WTC11 (cell line): ENCODE results near the gene KIAA1586. TPM values are rescaled to one million over a fixed set of nuclear protein-coding genes. Genes with fewer than 3 reads are reported as not detected.
"Not testable (repeated sequence)": the region's sequence is repeated elsewhere in the genome, so short reads cannot be mapped to it uniquely, and the experiment has no call there.

Experiments
- ATAC-seq: fragments of 200-7000 bp; cut with Tn5 transposase; 2 replicates; pipeline ENCODE4 v1.10.0; 2021; ENCODE audit warnings: mild to moderate bottlenecking, moderate library complexity
- CTCF ChIA-PET: fragments of 300-600 bp; sonication (Branson Sonifier 250); formaldehyde crosslinking; loops from one replicate; lab custom pipeline; 2021; ENCODE audit warnings: antibody characterized with exemption; lab: Charles Lee
- POLR2A ChIA-PET: fragments of 350-600 bp; sonication (Branson Sonifier 250); formaldehyde crosslinking; loops from one replicate; lab custom pipeline; 2021; ENCODE audit warnings: antibody characterized with exemption; lab: Charles Lee
- DNase-seq: peaks from one replicate; pipeline ENCODE4 v3.0.0; 2021; ENCODE audit warnings: low spot score
- H3K27ac Mint-ChIP-seq: 2 replicates; pipeline ENCODE4 v1.8.0; 2021; ENCODE audit warnings: mixed read lengths
- H3K27me3 Mint-ChIP-seq: 2 replicates; pipeline ENCODE4 v1.8.0; 2021; ENCODE audit warnings: low read depth, mild to moderate bottlenecking, moderate library complexity, mixed read lengths
- H3K36me3 Mint-ChIP-seq: 2 replicates; pipeline ENCODE4 v1.8.0; 2021; ENCODE audit warnings: mixed read lengths
- H3K4me1 Mint-ChIP-seq: 2 replicates; pipeline ENCODE4 v1.8.0; 2022; ENCODE audit warnings: mixed read lengths
- H3K4me3 Mint-ChIP-seq: 2 replicates; pipeline ENCODE4 v1.8.0; 2021; ENCODE audit warnings: mild to moderate bottlenecking, moderate library complexity, mixed read lengths
- H3K9me3 Mint-ChIP-seq: 2 replicates; pipeline ENCODE4 v1.8.0; 2021; ENCODE audit warnings: mixed read lengths
- CREB1 ChIP-seq: sonication (generic); formaldehyde crosslinking; IDR thresholded peaks from 2 replicates; pipeline ENCODE4 v1.8.0; 2023; ENCODE audit warnings: mild to moderate bottlenecking, missing genetic modification reagents
- E2F5 ChIP-seq: sonication (generic); formaldehyde crosslinking; IDR thresholded peaks from 2 replicates; pipeline ENCODE4 v1.8.1; 2022; ENCODE audit warnings: mild to moderate bottlenecking, moderate library complexity, missing genetic modification reagents
- ETV6 ChIP-seq: sonication (generic); formaldehyde crosslinking; IDR thresholded peaks from 2 replicates; pipeline ENCODE4 v1.8.1; 2022; ENCODE audit warnings: mild to moderate bottlenecking, missing genetic modification reagents
- FOXP1 ChIP-seq: sonication (generic); formaldehyde crosslinking; IDR thresholded peaks from 2 replicates; pipeline ENCODE4 v1.8.0; 2022; ENCODE audit warnings: missing genetic modification reagents, mild to moderate bottlenecking, moderate library complexity, borderline replicate concordance
- FOXP4 ChIP-seq: sonication (generic); formaldehyde crosslinking; IDR thresholded peaks from 2 replicates; pipeline ENCODE4 v1.8.0; 2022; ENCODE audit warnings: mild to moderate bottlenecking, missing genetic modification reagents
- GABPB1 ChIP-seq: sonication (generic); formaldehyde crosslinking; IDR thresholded peaks from 2 replicates; pipeline ENCODE4 v1.8.1; 2023; ENCODE audit warnings: mild to moderate bottlenecking, missing genetic modification reagents
- GRHL2 ChIP-seq: fragments of 250-450 bp; sonication (Bioruptor Pico); IDR thresholded peaks from 2 replicates; pipeline ENCODE4 v1.8.0; 2022; ENCODE audit warnings: mild to moderate bottlenecking, moderate library complexity; ENCODE audit not compliant: insufficient replicate concordance, severe bottlenecking
- IRF2 ChIP-seq: sonication (generic); formaldehyde crosslinking; IDR thresholded peaks from 2 replicates; pipeline ENCODE4 v1.8.0; 2022; ENCODE audit warnings: low read depth, missing genetic modification reagents, borderline replicate concordance
- MAX ChIP-seq: sonication (generic); formaldehyde crosslinking; IDR thresholded peaks from 2 replicates; pipeline ENCODE4 v1.8.0; 2022; ENCODE audit warnings: mild to moderate bottlenecking, missing genetic modification reagents
- MLX ChIP-seq: sonication (generic); formaldehyde crosslinking; IDR thresholded peaks from 2 replicates; pipeline ENCODE4 v1.8.1; 2023; ENCODE audit warnings: mild to moderate bottlenecking, missing genetic modification reagents, moderate library complexity
- MYBL2 ChIP-seq: sonication (generic); formaldehyde crosslinking; IDR thresholded peaks from 2 replicates; pipeline ENCODE4 v1.8.1; 2023; ENCODE audit warnings: mild to moderate bottlenecking, moderate library complexity, missing genetic modification reagents
- NFE2L1 ChIP-seq: sonication (generic); formaldehyde crosslinking; IDR thresholded peaks from 2 replicates; pipeline ENCODE4 v1.8.1; 2023; ENCODE audit warnings: missing genetic modification reagents
- NR2C2 ChIP-seq: sonication (generic); formaldehyde crosslinking; IDR thresholded peaks from 2 replicates; pipeline ENCODE4 v1.8.0; 2022; ENCODE audit warnings: mild to moderate bottlenecking, missing genetic modification reagents
- OVOL2 ChIP-seq: fragments of 250-450 bp; sonication (Bioruptor Pico); IDR thresholded peaks from 2 replicates; pipeline ENCODE4 v1.9.0; 2021; ENCODE audit warnings: mild to moderate bottlenecking, borderline replicate concordance
- PRDM15 ChIP-seq: sonication (generic); formaldehyde crosslinking; IDR thresholded peaks from 2 replicates; pipeline ENCODE4 v1.8.0; 2022; ENCODE audit warnings: missing genetic modification reagents
- SP1 ChIP-seq: sonication (generic); formaldehyde crosslinking; conservative IDR thresholded peaks from 2 replicates; pipeline ENCODE4 v1.8.1; 2022; ENCODE audit warnings: missing genetic modification reagents
- TCF7 ChIP-seq: sonication (generic); formaldehyde crosslinking; IDR thresholded peaks from 2 replicates; pipeline ENCODE4 v1.8.0; 2022; ENCODE audit warnings: mild to moderate bottlenecking, low read depth, missing genetic modification reagents, moderate library complexity
- TEAD1 ChIP-seq: sonication (generic); formaldehyde crosslinking; IDR thresholded peaks from 2 replicates; pipeline ENCODE4 v1.8.0; 2022; ENCODE audit warnings: mild to moderate bottlenecking, missing genetic modification reagents
- TP53 ChIP-seq: sonication (generic); formaldehyde crosslinking; IDR thresholded peaks from 2 replicates; pipeline ENCODE4 v1.8.1; 2023; ENCODE audit warnings: mild to moderate bottlenecking, missing genetic modification reagents
- ZNF138 ChIP-seq: sonication (generic); formaldehyde crosslinking; conservative IDR thresholded peaks from 2 replicates; pipeline ENCODE4 v1.8.1; 2022; ENCODE audit warnings: mild to moderate bottlenecking, moderate library complexity, missing genetic modification reagents
- total RNA-seq: library from RNA; stranded (reverse); gene quantifications from 3 replicates; pipeline ENCODE4 v1.2.3, GENCODE V29; 2021
- TF ChIP-seq, protein P1 (sequence below): fragments of 250-450 bp; sonication (Bioruptor Pico); IDR thresholded peaks from 2 replicates; pipeline ENCODE4 v1.9.0; 2021; ENCODE audit warnings: moderate library complexity, mild to moderate bottlenecking, inconsistent platforms, borderline replicate concordance
- TF ChIP-seq, protein P2 (sequence below): sonication (generic); formaldehyde crosslinking; IDR thresholded peaks from 2 replicates; pipeline ENCODE4 v1.8.0; 2023; ENCODE audit warnings: missing genetic modification reagents, mild to moderate bottlenecking, borderline replicate concordance

The KIAA1586 gene
- total RNA-seq, 1 experiment from 2014 or later = 17.2 TPM

DNA sequence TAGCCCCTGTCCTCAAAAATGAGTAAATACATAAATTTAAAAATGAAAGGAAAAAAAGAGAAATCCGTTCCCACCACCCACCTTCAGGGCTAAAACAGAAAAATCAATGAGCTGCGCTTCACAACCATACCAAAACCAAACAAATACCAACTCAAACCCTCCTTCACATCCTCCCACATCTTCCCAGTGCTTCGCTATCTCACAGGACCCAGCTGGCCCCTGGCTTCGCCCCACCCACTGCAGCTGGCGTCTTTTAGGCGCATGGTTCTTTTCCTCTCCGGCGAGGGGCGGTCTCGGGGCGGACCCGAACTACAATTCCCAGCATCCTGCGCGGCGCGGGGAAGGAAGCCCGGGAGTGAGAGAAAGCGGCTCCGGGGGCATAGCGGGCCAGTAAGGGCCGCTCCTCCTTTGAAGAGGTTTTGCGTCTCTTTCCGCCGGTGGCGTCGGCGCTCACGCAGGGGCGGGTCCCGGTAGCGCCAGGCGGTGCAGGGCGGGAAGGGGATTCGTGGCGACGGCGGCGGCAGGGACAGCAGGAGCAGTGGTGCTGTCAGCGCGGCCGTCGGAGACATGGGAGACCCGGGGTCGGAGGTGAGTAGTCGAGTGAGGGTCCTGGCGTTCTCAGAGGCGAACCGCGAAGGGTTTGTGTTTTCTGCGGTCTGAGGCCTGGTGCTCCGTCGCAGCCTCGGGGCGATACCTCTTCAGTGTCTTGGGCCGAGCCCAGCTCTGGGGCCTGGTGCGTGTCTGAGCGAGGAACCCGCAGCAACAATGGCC is 43.4 kb downstream of the KIAA1586 start, which contains the start of gene ZNF451:
ZNF451 (plus strand) TSS at position 502 of the 771 bp plus-strand sequence; CDS start at position 568, 66 bp downstream.
- peak; percentile 71 for TF ChIP-seq TEAD1 (CRISPR knock-in tag)
- no peak for TF ChIP-seq FOXP1
- TF ChIP-seq IRF2 = no peak
- peak; percentile 61; the same call in 1 of the 2 replicates for TF ChIP-seq PRDM15
- TF ChIP-seq MYBL2 = no peak
- TF ChIP-seq TP53 = no peak
- no peak for TF ChIP-seq NR2C2
- peak; percentile 85 for TF ChIP-seq GABPB1
- no peak for TF ChIP-seq NFE2L1 (CRISPR knock-in tag)
- no peak for TF ChIP-seq MLX (CRISPR knock-in tag)
- peak; percentile 72; the same call in 1 of the 2 replicates for TF ChIP-seq FOXP4
- TF ChIP-seq, protein P1, sequence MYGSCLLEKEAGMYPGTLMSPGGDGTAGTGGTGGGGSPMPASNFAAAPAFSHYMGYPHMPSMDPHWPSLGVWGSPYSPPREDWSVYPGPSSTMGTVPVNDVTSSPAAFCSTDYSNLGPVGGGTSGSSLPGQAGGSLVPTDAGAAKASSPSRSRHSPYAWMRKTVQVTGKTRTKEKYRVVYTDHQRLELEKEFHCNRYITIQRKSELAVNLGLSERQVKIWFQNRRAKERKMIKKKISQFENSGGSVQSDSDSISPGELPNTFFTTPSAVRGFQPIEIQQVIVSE (CRISPR knock-in tag) = no peak
- peak; percentile 71; the same call in 1 of the 2 replicates for TF ChIP-seq E2F5 (CRISPR knock-in tag)
- TF ChIP-seq TCF7 = no peak
- TF ChIP-seq ETV6 (CRISPR knock-in tag) = peak; percentile 51; the same call in 1 of the 2 replicates
- TF ChIP-seq SP1 (CRISPR knock-in tag) = peak; percentile 75
- TF ChIP-seq GRHL2 (CRISPR knock-in tag) = no peak
- TF ChIP-seq MAX (CRISPR knock-in tag) = peak; percentile 72
- no peak for TF ChIP-seq ZNF138 (CRISPR knock-in tag)
- TF ChIP-seq CREB1 = no peak
- no peak for TF ChIP-seq OVOL2 (CRISPR knock-in tag)
- TF ChIP-seq, protein P2, sequence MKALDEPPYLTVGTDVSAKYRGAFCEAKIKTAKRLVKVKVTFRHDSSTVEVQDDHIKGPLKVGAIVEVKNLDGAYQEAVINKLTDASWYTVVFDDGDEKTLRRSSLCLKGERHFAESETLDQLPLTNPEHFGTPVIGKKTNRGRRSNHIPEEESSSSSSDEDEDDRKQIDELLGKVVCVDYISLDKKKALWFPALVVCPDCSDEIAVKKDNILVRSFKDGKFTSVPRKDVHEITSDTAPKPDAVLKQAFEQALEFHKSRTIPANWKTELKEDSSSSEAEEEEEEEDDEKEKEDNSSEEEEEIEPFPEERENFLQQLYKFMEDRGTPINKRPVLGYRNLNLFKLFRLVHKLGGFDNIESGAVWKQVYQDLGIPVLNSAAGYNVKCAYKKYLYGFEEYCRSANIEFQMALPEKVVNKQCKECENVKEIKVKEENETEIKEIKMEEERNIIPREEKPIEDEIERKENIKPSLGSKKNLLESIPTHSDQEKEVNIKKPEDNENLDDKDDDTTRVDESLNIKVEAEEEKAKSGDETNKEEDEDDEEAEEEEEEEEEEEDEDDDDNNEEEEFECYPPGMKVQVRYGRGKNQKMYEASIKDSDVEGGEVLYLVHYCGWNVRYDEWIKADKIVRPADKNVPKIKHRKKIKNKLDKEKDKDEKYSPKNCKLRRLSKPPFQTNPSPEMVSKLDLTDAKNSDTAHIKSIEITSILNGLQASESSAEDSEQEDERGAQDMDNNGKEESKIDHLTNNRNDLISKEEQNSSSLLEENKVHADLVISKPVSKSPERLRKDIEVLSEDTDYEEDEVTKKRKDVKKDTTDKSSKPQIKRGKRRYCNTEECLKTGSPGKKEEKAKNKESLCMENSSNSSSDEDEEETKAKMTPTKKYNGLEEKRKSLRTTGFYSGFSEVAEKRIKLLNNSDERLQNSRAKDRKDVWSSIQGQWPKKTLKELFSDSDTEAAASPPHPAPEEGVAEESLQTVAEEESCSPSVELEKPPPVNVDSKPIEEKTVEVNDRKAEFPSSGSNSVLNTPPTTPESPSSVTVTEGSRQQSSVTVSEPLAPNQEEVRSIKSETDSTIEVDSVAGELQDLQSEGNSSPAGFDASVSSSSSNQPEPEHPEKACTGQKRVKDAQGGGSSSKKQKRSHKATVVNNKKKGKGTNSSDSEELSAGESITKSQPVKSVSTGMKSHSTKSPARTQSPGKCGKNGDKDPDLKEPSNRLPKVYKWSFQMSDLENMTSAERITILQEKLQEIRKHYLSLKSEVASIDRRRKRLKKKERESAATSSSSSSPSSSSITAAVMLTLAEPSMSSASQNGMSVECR (CRISPR knock-in tag) = peak; percentile 79; the same call in 1 of the 2 replicates
- Mint-ChIP-seq H3K9me3 (no peaks in the 10 kb centered on the region), H3K36me3 (peaks cover 12% of the 10 kb centered on the region), H3K4me3 (peak within 1 kb of the TSS; percentile 84), H3K27me3 (peaks cover 6% of the 10 kb centered on the region), H3K27ac (peak within 1 kb of the TSS; percentile 86), H3K4me1 (peaks cover 31% of the 10 kb centered on the region)
- ChIA-PET CTCF (interaction anchor here (0.6 to 1.4 kb wide), 2 partner anchors 135 to 226 kb away, joined by 3 to 4 read pairs; partner anchors contain the start of gene BEND6), POLR2A (interaction anchor here (0.5 to 1.8 kb wide), 5 partner anchors 11 to 135 kb away, joined by 3 to 7 read pairs (median 3); partner anchors contain the start of genes BEND6 and RAB23)
- ATAC-seq = peak; percentile 92
- peak; percentile 99 for DNase-seq

- POLR2A ChIA-PET = interaction anchor here (1.3 kb wide), 1 partner anchor 131 kb away, joined by 7 read pairs; the partner anchor contains the start of gene RAB23
- DNase-seq, CTCF ChIA-PET, H3K27me3 Mint-ChIP-seq, ATAC-seq, H3K9me3 Mint-ChIP-seq, H3K27ac Mint-ChIP-seq: not testable (repeated sequence)
- Mint-ChIP-seq H3K36me3 (peaks cover 15% of the 10 kb centered on the region), H3K4me3 (peak overlapping the region; percentile 84), H3K4me1 (peaks cover 31% of the 10 kb centered on the region)
Measured at GRCh38 chr6:57090458-57091067, 44.1 kb downstream of the KIAA1586 start.
